HG03103 (cell line): ENCODE results near the gene FBN3.

ENCODE experiments used
- ATAC-seq: cut with Tn5 transposase; IDR thresholded peaks from one replicate; pipeline ENCODE4 v1.9.1; 2021; ENCODE audit warnings: low read depth; ENCODE audit not compliant: unreplicated experiment

Gene FBN3

GRCh38 chr19:8150178-8150865, 930 bp upstream of the FBN3 start:
- no peak for ATAC-seq

DNA sequence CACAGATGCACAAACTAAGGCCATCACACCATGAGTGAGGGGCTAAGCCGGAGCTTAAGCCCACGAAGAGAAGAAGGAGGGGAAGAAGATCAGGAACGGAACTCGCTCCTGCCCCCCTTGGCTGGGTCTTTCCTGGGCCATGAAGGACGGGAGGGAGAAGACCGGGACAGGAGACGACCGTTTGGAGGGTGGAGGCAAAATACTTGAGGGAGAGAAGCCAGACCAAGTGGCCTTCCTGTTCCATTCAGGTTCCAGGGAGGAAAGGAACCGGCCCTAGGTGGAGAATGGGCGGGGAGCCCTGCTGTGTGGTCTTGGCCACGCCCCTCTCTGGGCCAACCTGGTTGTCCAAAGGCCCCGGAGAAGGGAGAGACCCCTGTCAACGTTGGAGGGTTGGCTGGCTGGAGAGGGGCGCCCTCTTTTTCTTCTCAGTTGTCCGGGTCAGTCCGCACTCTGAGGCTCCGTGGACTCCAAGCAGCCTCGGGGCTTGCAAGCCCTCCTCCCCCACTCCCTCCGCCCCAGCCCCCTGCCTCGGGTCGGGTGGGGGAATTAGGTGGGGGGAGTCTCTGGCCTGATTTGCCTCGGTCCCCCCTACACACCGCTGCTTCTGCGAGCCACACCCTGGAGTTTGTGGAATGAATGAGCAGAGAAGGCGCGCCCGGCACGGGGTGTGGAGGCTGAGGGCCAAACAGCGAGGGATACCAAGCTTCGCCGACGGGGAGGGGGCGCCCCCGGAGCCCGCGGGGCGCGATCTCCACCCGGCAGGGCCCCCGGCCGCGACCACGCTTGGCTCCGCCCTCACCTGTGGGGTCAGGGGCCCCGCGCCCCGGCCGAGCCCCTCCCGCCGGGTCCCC, 757 bp downstream of the FBN3 start:
- ATAC-seq, result no peak

GRCh38 chr19:8148088-8148409, 1.3 kb downstream of the FBN3 start:
- ATAC-seq, result no peak

- ATAC-seq, result no peak
Measured at GRCh38 chr19:8147582-8147978, 1.8 kb downstream of the FBN3 start.

DNA sequence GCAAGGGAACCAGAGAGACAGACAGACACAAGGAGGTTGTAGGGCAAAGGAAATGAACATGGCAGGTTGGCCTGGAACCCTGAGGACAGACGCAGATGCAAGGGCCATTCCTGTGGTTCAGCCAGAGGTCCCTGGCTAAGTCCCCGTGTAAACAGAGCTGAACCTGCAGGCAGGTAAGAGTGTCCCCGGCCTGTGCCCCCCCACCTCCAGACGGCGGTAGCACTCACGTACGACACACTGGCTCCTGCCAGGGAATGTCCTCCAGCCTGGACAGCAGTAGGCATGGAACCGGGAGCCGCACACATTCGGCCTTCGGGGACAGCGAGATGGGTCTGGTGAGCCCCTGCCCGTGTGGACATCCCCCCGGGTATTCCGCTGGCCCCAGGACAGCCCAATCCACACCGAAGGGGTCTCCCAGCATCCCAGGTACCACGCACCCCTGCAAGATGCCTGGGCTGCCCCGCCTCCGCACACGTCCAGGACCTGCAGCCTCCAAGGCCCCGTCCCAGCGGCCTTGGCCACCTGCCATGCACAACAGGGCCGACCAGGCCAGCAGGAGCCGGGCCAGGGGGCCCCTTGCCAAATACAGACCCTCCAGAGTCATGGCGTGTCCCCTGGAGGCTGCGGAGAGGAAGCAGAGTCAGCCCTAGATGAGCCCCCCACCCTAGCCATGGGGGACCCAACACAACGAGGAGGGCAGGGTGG, 2.4 kb downstream of the FBN3 start:
- ATAC-seq, result no peak

GRCh38 chr19:8144273-8144995, 5.0 kb downstream of the FBN3 start:
- ATAC-seq, result no peak

DNA sequence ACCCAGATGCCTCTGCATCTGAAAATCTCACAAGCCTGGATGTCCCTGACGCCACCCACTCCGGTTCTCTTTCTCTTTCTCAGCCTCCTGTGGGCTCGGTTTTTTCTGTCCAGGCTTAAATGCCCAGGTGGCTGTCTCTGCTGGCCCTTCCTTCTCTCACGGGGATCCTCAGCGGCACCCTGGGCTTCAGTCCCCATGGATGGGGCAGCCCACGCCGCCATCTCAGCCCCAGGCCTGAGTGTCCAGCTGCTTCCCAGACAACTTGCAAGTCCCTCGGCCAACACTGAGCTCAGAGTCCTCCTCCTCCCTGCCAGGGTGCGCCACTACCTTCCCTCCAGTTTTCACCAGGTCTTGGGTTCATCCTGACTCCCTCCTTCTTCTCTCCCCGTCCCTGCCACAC, 6.4 kb downstream of the FBN3 start:
- ATAC-seq, result no peak

- no peak for ATAC-seq
Measured at GRCh38 chr19:8142513-8142900, 6.9 kb downstream of the FBN3 start.

GRCh38 chr19:8141726-8142512, 7.5 kb downstream of the FBN3 start:
- ATAC-seq, result no peak

DNA sequence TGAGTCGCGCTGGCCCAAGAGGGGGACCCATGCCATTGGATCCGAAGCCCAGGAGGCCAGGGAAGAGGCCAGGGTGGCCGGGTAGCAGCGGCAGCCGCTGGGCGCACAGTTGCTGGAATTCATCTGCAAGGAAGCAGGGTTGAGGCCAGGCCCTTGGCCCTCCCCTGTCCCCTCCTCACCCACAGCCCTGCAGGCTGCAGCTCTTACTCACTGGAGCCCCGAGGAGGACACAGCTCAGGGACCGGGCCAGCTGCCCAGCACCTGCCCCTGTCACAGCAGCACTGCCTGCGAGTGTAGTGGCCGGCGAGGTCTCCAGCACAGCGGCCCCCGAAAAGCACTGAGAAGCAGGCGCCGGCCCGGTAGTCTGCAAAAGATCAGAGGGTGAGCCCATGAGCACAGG, 11.2 kb downstream of the FBN3 start:
- ATAC-seq, result no peak

- no peak for ATAC-seq
Measured at GRCh38 chr19:8137425-8137824, 12.0 kb downstream of the FBN3 start.

DNA sequence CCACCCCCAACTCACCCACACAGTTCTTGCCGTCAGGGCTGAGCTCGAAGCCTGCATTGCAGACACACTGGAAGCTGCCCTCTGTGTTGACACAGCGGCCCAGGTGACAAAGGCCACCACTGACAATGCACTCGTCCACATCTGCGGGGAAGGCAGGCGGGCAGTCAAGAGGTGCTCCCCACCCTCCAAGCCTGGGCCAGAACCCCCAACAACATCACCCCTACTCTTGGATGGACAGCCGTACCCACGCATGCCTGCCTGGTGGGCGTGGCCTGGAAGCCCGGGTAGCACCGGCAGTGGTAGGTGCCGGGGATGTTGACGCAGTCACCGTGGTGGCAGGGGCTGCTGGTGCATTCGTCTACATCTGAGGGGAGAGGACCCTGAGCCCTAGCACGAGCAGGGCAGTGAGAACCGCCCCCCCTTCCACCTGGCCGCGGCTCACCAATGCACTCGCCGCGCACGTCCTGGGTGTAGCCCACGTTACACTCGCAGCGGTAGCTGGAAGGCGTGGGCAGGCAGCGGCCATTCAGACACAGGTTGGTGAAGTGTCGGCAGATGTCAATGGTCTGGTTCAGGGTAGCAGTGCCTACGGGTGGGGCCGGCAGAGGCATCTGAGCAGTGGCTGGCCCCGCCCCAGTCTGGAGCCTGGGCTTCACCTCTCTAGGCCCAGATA, 13.3 kb downstream of the FBN3 start:
- no peak for ATAC-seq

GRCh38 chr19:8132858-8133458, 16.4 kb downstream of the FBN3 start:
- no peak for ATAC-seq

GRCh38 chr19:8131517-8131916, 17.9 kb downstream of the FBN3 start:
- ATAC-seq, result no peak

- no peak for ATAC-seq
Measured at GRCh38 chr19:8129061-8129618, 20.3 kb downstream of the FBN3 start.

DNA sequence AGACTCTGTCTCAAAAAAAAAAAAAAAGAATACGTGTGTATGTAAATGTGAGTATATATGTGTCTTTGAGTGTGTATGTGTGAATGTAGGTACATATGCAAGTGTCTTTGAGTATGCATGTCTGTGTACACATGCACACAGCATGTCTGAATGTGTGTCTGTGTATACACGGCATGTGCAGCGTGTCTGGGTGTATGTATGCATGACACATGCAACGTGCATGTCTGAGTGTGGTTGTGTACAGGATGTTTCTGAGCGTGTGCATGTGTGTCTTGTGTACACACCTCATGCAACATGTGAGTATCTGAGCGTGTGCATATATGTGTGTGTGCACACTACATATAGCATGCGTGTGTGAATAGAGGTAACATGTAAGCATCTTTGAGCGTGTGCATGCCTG, 20.8 kb downstream of the FBN3 start:
- ATAC-seq, result no peak

- ATAC-seq, result no peak
Measured at GRCh38 chr19:8127311-8127710, 22.1 kb downstream of the FBN3 start.

- no peak for ATAC-seq
Measured at GRCh38 chr19:8126511-8126910, 22.9 kb downstream of the FBN3 start.

GRCh38 chr19:8126008-8126407, 23.4 kb downstream of the FBN3 start:
- no peak for ATAC-seq
